HG02840 (cell line): ENCODE data around the gene BTNL2.
"Not testable (repeated sequence)": the region's sequence is repeated elsewhere in the genome, so short reads cannot be mapped to it uniquely, and the experiment has no call there.

Source experiments
- ATAC-seq: cut with Tn5 transposase; IDR thresholded peaks from one replicate; pipeline ENCODE4 v1.9.1; 2021; ENCODE audit warnings: mild to moderate bottlenecking, moderate library complexity, moderate number of reproducible peaks; ENCODE audit not compliant: unreplicated experiment, low FRiP score

BTNL2 gene

GRCh38 chr6:32371803-32372202 lies 35.2 kb downstream of the BTNL2 start, which contains the start of gene TSBP1:
Gene TSBP1 (minus strand): TSS chr6:32371903. CDS start chr6:32371706, 197 bp downstream.
- no peak for ATAC-seq

- ATAC-seq: no peak
These were observed 35.8 kb downstream of the BTNL2 start for GRCh38 chr6:32371229-32371628.

- no peak for ATAC-seq
These were observed 36.5 kb downstream of the BTNL2 start for GRCh38 chr6:32370505-32370904.

- no peak for ATAC-seq
These were observed 37.3 kb downstream of the BTNL2 start for GRCh38 chr6:32369660-32370059.

GRCh38 chr6:32367644-32368043 lies 39.3 kb downstream of the BTNL2 start:
- no peak for ATAC-seq

GRCh38 chr6:32359225-32359624 lies 47.8 kb downstream of the BTNL2 start:
- ATAC-seq: not testable (repeated sequence)

GRCh38 chr6:32358548-32358947 lies 48.4 kb downstream of the BTNL2 start:
- ATAC-seq: not testable (repeated sequence)

GRCh38 chr6:32355018-32355417 lies 52.0 kb downstream of the BTNL2 start:
- no peak for ATAC-seq

- ATAC-seq: no peak
These were observed 53.6 kb downstream of the BTNL2 start for GRCh38 chr6:32353348-32353747.
